GM21526 (cell line): ENCODE measurements around the gene ATE1.

Source experiments
- ATAC-seq: cut with Tn5 transposase; IDR thresholded peaks from one replicate; pipeline ENCODE4 v1.9.1; 2021; ENCODE audit warnings: moderate library complexity; ENCODE audit not compliant: unreplicated experiment, low FRiP score

The ATE1 gene

GRCh38 chr10:121751191-121751760, 176.6 kb downstream of the ATE1 start:
- ATAC-seq = no peak

- no peak for ATAC-seq
These were observed 180.6 kb downstream of the ATE1 start for GRCh38 chr10:121747163-121747775.

- no peak for ATAC-seq
These were observed 186.5 kb downstream of the ATE1 start for GRCh38 chr10:121741248-121741792.

GRCh38 chr10:121740069-121740468, 187.8 kb downstream of the ATE1 start:
- no peak for ATAC-seq

GRCh38 chr10:121739114-121739513, 188.7 kb downstream of the ATE1 start:
- ATAC-seq = no peak

- no peak for ATAC-seq
These were observed 191.3 kb downstream of the ATE1 start for GRCh38 chr10:121736315-121737130.

- ATAC-seq = no peak
These were observed 192.6 kb downstream of the ATE1 start for GRCh38 chr10:121735263-121735662.

- ATAC-seq = no peak
These were observed 193.2 kb downstream of the ATE1 start for GRCh38 chr10:121734589-121735045.

- no peak for ATAC-seq
These were observed 195.0 kb downstream of the ATE1 start for GRCh38 chr10:121732656-121733445.

- no peak for ATAC-seq
These were observed 195.7 kb downstream of the ATE1 start for GRCh38 chr10:121732172-121732571.

GRCh38 chr10:121724282-121724681, 203.5 kb downstream of the ATE1 start:
- ATAC-seq = no peak

GRCh38 chr10:121722665-121723064, 205.2 kb downstream of the ATE1 start:
- ATAC-seq = no peak

- no peak for ATAC-seq
These were observed 206.6 kb downstream of the ATE1 start for GRCh38 chr10:121721257-121721656.

- no peak for ATAC-seq
These were observed 211.9 kb downstream of the ATE1 start for GRCh38 chr10:121715969-121716368.

- ATAC-seq = no peak
These were observed 212.8 kb downstream of the ATE1 start for GRCh38 chr10:121715076-121715475.

- no peak for ATAC-seq
These were observed 214.3 kb downstream of the ATE1 start for GRCh38 chr10:121713486-121713885.

GRCh38 chr10:121710971-121711370, 216.9 kb downstream of the ATE1 start:
- no peak for ATAC-seq

GRCh38 chr10:121710207-121710606, 217.6 kb downstream of the ATE1 start:
- ATAC-seq = no peak

GRCh38 chr10:121709675-121710073, 218.2 kb downstream of the ATE1 start:
- ATAC-seq = no peak
